GM10266 (cell line): ENCODE results near the gene GALNT7.

ENCODE experiments used
- DNase-seq: peaks from one replicate; pipeline ENCODE4 v3.0.0; 2012; ENCODE audit errors: extremely low spot score
- CTCF ChIP-seq: IDR thresholded peaks from 2 replicates; pipeline ENCODE4 v1.5.1; 2012; ENCODE audit warnings: mild to moderate bottlenecking, low read depth; ENCODE audit not compliant: control insufficient read depth, insufficient read depth; ENCODE audit errors: missing control alignments

The GALNT7 gene

GRCh38 chr4:173367946-173368345 is 199.3 kb downstream of the GALNT7 start:
- no peak for TF ChIP-seq CTCF
- no peak for DNase-seq

- TF ChIP-seq CTCF, result no peak
Measured at GRCh38 chr4:173370130-173370476, 201.5 kb downstream of the GALNT7 start.

GRCh38 chr4:173370477-173371291 is 202.1 kb downstream of the GALNT7 start, which contains the start of gene SAP30:
SAP30 (plus strand) TSS chr4:173370954; CDS start chr4:173371183, 229 bp downstream.
- no peak for TF ChIP-seq CTCF
- peak; percentile 97 for DNase-seq

More at GRCh38 chr4:173370130-173370476, 201.5 kb downstream of the GALNT7 start:
- peak; percentile 46 for DNase-seq

- peak; percentile 28 for DNase-seq
- TF ChIP-seq CTCF, result no peak
Measured at GRCh38 chr4:173371292-173372192, 202.9 kb downstream of the GALNT7 start.
